Measurements from ENCODE around the gene CYB5D1.

GRCh38 chr17:7842380-7843256 lies 15.2 kb upstream of the CYB5D1 start:
- TF ChIP-seq CTCF (IDR thresholded peaks at IDR 0.05) (no peak), POLR2A (IDR thresholded peaks at IDR 0.05) (no peak)
